ENCODE results near the gene TENM4. TPM values are rescaled to one million over a fixed set of nuclear protein-coding genes. Genes with fewer than 3 reads are reported as not detected.

TENM4 gene
- total RNA-seq, 1 donor from 2014 or later = 5.1 TPM

DNA sequence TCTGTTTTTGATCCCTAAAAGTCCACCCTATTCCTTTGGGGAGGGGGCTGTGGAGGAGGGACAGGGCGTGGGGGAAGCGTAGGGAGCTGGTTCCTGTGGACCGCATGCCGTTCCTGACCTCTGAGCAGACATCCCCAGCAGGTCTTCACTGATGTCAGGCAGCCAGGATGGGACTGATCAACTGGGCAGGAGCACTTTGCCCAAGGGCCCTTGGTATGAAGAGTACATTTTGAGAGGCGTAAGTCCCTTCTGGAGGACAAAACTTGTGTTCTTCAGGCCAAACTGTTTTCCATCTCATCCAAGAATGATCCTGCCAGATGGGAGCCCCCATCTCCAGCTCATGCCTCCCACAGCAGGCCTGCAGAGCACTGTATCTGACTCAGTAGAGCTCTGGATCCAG lies 785.3 kb downstream of the TENM4 start:
- H4K20me1 ChIP-seq (ENCODE audit: low read depth) = no peaks in the 10 kb centered on the region
- no peak overlapping the region for H3K4me3 ChIP-seq
- H3K36me3 ChIP-seq = no peaks in the 10 kb centered on the region
- no peak overlapping the region for H3K27ac ChIP-seq
- H2AFZ ChIP-seq (replicated peaks) = no peak overlapping the region
- Mint-ChIP-seq H3K4me3 (no peak overlapping the region), H3K4me1 (peaks cover 23% of the 10 kb centered on the region), H3K9me3 (no peaks in the 10 kb centered on the region), H3K27ac (peak overlapping the region; percentile 11), H3K36me3 (peaks cover 34% of the 10 kb centered on the region), H3K27me3 (ENCODE audit: insufficient read depth, low read depth) (peaks cover 4% of the 10 kb centered on the region)
- no peak for TF ChIP-seq EZH2phosphoT487 (IDR thresholded peaks at IDR 0.05)
- TF ChIP-seq EZH2 (IDR thresholded peaks at IDR 0.05) = no peak
- TF ChIP-seq CTCF (IDR thresholded peaks at IDR 0.05) = no peak
- no peak for DNase-seq (ENCODE audit: low spot score)
- H3K27me3 ChIP-seq = no peaks in the 10 kb centered on the region
- H3K79me2 ChIP-seq (ENCODE audit: low read depth) = no peaks in the 10 kb centered on the region
- no peak overlapping the region for H3K9ac ChIP-seq
- no peak overlapping the region for H3K4me2 ChIP-seq
- peaks cover 18% of the 10 kb centered on the region for H3K4me1 ChIP-seq
- H3K9me3 ChIP-seq (ENCODE audit: low read depth) = no peaks in the 10 kb centered on the region
- H3F3A ChIP-seq (ENCODE audit: low read depth) = no peaks in the 10 kb centered on the region

DNA sequence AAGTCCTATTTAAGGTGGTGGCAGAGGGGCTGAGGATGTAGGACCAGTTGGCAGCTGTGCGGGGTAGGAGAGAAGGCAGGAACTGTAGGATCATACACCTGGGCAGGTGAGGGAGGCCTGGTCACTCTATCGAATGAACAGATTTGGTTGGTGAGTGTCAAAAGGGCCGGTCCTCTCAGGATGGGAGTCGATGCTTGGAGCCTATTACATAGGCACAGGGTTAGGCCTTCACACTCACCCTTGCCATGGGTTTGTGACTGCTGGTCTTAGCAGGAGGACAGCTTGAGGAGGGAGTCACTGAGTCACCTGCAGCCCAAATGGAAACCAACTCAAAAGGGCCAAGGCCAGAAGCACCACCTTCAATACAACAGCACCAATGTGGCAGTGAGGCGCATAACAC lies 786.0 kb downstream of the TENM4 start:
- peaks cover 25% of the 10 kb centered on the region for H3K4me1 Mint-ChIP-seq
- no peak overlapping the region for H2AFZ ChIP-seq (replicated peaks)
- no peak overlapping the region for H3K4me3 ChIP-seq
- H3F3A ChIP-seq (ENCODE audit: low read depth) = no peaks in the 10 kb centered on the region
- peak overlapping the region; percentile 26 for H3K27ac Mint-ChIP-seq
- H3K4me3 Mint-ChIP-seq = no peak overlapping the region
- H3K27me3 ChIP-seq = no peaks in the 10 kb centered on the region
- H3K36me3 ChIP-seq = no peaks in the 10 kb centered on the region
- no peaks in the 10 kb centered on the region for H3K9me3 ChIP-seq (ENCODE audit: low read depth)
- TF ChIP-seq CTCF (IDR thresholded peaks at IDR 0.05) (no peak), EZH2phosphoT487 (IDR thresholded peaks at IDR 0.05) (no peak), EZH2 (IDR thresholded peaks at IDR 0.05) (no peak)
- peaks cover 18% of the 10 kb centered on the region for H3K4me1 ChIP-seq
- H4K20me1 ChIP-seq (ENCODE audit: low read depth) = no peaks in the 10 kb centered on the region
- no peaks in the 10 kb centered on the region for H3K79me2 ChIP-seq (ENCODE audit: low read depth)
- peaks cover 4% of the 10 kb centered on the region for H3K27me3 Mint-ChIP-seq (ENCODE audit: insufficient read depth, low read depth)
- H3K36me3 Mint-ChIP-seq = peaks cover 29% of the 10 kb centered on the region
- H3K9me3 Mint-ChIP-seq = no peaks in the 10 kb centered on the region
- H3K9ac ChIP-seq = no peak overlapping the region
- H3K4me2 ChIP-seq = no peak overlapping the region
- no peak for DNase-seq (ENCODE audit: low spot score)
- H3K27ac ChIP-seq = no peak overlapping the region

DNA sequence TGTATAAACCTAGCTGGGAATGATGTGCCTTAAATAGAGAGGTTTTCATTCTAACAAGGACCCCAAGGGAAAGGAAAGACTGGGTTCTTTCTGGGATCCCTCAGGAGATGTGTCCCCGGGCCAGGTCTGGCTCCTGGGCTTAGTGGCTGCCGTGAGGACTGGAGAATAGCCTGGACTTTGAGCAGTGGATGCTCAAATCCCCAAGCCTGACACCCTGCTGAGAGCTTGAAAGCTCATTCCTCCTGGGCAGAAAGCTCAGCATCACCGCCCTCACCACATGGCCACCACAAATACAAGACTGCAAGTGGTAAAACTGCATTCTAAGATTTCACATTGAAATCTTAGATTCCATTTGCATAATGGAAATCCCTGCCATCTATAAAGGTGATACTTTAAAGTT lies 786.8 kb downstream of the TENM4 start:
- peak overlapping the region; percentile 24 for H3K4me2 ChIP-seq
- no peaks in the 10 kb centered on the region for H3K79me2 ChIP-seq (ENCODE audit: low read depth)
- no peak overlapping the region for H3K4me3 ChIP-seq
- H3K36me3 Mint-ChIP-seq = peaks cover 23% of the 10 kb centered on the region
- no peak overlapping the region for H3K4me3 Mint-ChIP-seq
- no peak overlapping the region for H2AFZ ChIP-seq (replicated peaks)
- H4K20me1 ChIP-seq (ENCODE audit: low read depth) = no peaks in the 10 kb centered on the region
- H3K27ac ChIP-seq = no peak overlapping the region
- H3K4me1 ChIP-seq = peaks cover 18% of the 10 kb centered on the region
- H3F3A ChIP-seq (ENCODE audit: low read depth) = no peaks in the 10 kb centered on the region
- H3K9ac ChIP-seq = no peak overlapping the region
- H3K36me3 ChIP-seq = no peaks in the 10 kb centered on the region
- H3K4me1 Mint-ChIP-seq = peaks cover 25% of the 10 kb centered on the region
- TF ChIP-seq CTCF (IDR thresholded peaks at IDR 0.05) = no peak
- TF ChIP-seq EZH2phosphoT487 (IDR thresholded peaks at IDR 0.05) = no peak
- no peak for TF ChIP-seq EZH2 (IDR thresholded peaks at IDR 0.05)
- H3K27ac Mint-ChIP-seq = no peak overlapping the region
- H3K9me3 Mint-ChIP-seq = no peaks in the 10 kb centered on the region
- peak; percentile 75 for DNase-seq (ENCODE audit: low spot score)
- no peaks in the 10 kb centered on the region for H3K9me3 ChIP-seq (ENCODE audit: low read depth)
- no peaks in the 10 kb centered on the region for H3K27me3 ChIP-seq
- H3K27me3 Mint-ChIP-seq (ENCODE audit: insufficient read depth, low read depth) = peaks cover 4% of the 10 kb centered on the region

All from neural progenitor cell (in vitro differentiated cells).